ENCODE results near the gene ABI2. TPM values are rescaled to one million over a fixed set of nuclear protein-coding genes. Genes with fewer than 3 reads are reported as not detected.
"Not testable (repeated sequence)": the region's sequence is repeated elsewhere in the genome, so short reads cannot be mapped to it uniquely, and the experiment has no call there.

The ABI2 gene
- total RNA-seq, 4 donors from 2014 or later: 9.8 to 69.6 (median 17.8) TPM

- intact Hi-C loops (cut with DNase I; ENCODE audit: low total_unique reads): no loop called here
- Histone ChIP-seq H3K9me3 (no peaks in the 10 kb centered on the region), H3K27ac (no peak overlapping the region), H3K27me3 (no peaks in the 10 kb centered on the region), H3K4me1 (peaks cover 0 to 11% (median 2%) of the 10 kb centered on the region in 4 donors), H3K36me3 (no peaks in the 10 kb centered on the region), H3K4me3 (no peak overlapping the region)
- TF ChIP-seq EP300 (IDR thresholded peaks at IDR 0.05; ENCODE audit: low read depth) (no peak), CTCF (IDR thresholded peaks at IDR 0.05) (no peak), POLR2AphosphoS5 (IDR thresholded peaks at IDR 0.05) (no peak), POLR2A (IDR thresholded peaks at IDR 0.05) (no peak)
- no peak for DNase-seq
- 83 to 92% methylated on average over 4 to 6 of the region's 6 CpGs for WGBS, 2 donors (ENCODE audit: low coverage in 1 of 2)
- in situ Hi-C loops (cut with MboI; ENCODE audit: low pct_ligation_motif_present in 1 of 4, low pct_unique_long_range_greater_than_20kb in 1 of 4, low sequenced_read_pairs in 3 of 4): no loop called here
Observed at GRCh38 chr2:203340791-203341487, 12.7 kb downstream of the ABI2 start.

- H3K9me3 ChIP-seq: no peaks in the 10 kb centered on the region
- no peak for TF ChIP-seq POLR2AphosphoS5 (IDR thresholded peaks at IDR 0.05)
- TF ChIP-seq POLR2A (IDR thresholded peaks at IDR 0.05): no peak
- no peak for TF ChIP-seq EP300 (IDR thresholded peaks at IDR 0.05; ENCODE audit: low read depth)
- TF ChIP-seq CTCF (IDR thresholded peaks at IDR 0.05): no peak
- in situ Hi-C loops (cut with MboI; ENCODE audit: low pct_ligation_motif_present in 1 of 4, low pct_unique_long_range_greater_than_20kb in 1 of 4, low sequenced_read_pairs in 3 of 4): no loop called here
- no peak overlapping the region for H3K27ac ChIP-seq
- WGBS, 2 donors (ENCODE audit: low coverage in 1 of 2): 57 to 68% methylated on average over 2 of the region's 2 CpGs
- no peak overlapping the region for H3K4me3 ChIP-seq
- peaks cover 0 to 11% (median 2%) of the 10 kb centered on the region in 4 donors for H3K4me1 ChIP-seq
- no peak for DNase-seq
- no peaks in the 10 kb centered on the region for H3K27me3 ChIP-seq
- intact Hi-C loops (cut with DNase I; ENCODE audit: low total_unique reads): loop anchor here (2.0 kb wide), 1 partner anchor 37 kb away; no protein-coding TSS in a partner anchor
- H3K36me3 ChIP-seq: no peaks in the 10 kb centered on the region
Observed at GRCh38 chr2:203341741-203342310, 13.6 kb downstream of the ABI2 start.

- H3K9me3 ChIP-seq; DNase-seq; H3K27ac ChIP-seq; in situ Hi-C loops (cut with MboI; ENCODE audit: low pct_ligation_motif_present in 1 of 4, low pct_unique_long_range_greater_than_20kb in 1 of 4, low sequenced_read_pairs in 3 of 4); H3K36me3 ChIP-seq; H3K4me3 ChIP-seq; H3K27me3 ChIP-seq: not testable (repeated sequence)
- WGBS, 2 donors (ENCODE audit: low coverage in 1 of 2): 94% methylated on average over 2 to 4 of the region's 4 CpGs
- intact Hi-C loops (cut with DNase I; ENCODE audit: low total_unique reads): loop anchor here (2.0 kb wide), 1 partner anchor 36 kb away; no protein-coding TSS in a partner anchor
- peaks cover 0 to 11% (median 4%) of the 10 kb centered on the region in 4 donors for H3K4me1 ChIP-seq
Observed at GRCh38 chr2:203342374-203342773, 14.2 kb downstream of the ABI2 start.

GRCh38 chr2:203344667-203345066 is 16.5 kb downstream of the ABI2 start:
- Histone ChIP-seq H3K9me3 (no peaks in the 10 kb centered on the region), H3K4me1 (peaks cover 0 to 11% (median 6%) of the 10 kb centered on the region in 4 donors), H3K27me3 (no peaks in the 10 kb centered on the region), H3K4me3 (no peak overlapping the region), H3K27ac (no peak overlapping the region), H3K36me3 (no peaks in the 10 kb centered on the region)
- in situ Hi-C loops (cut with MboI; ENCODE audit: low pct_ligation_motif_present in 1 of 4, low pct_unique_long_range_greater_than_20kb in 1 of 4, low sequenced_read_pairs in 3 of 4) (no loop called here), intact Hi-C loops (cut with DNase I; ENCODE audit: low total_unique reads) (no loop called here)
- 93 to 97% methylated on average over 5 to 12 of the region's 12 CpGs for WGBS, 2 donors (ENCODE audit: low coverage in 1 of 2)
- TF ChIP-seq EP300 (IDR thresholded peaks at IDR 0.05; ENCODE audit: low read depth) (no peak), CTCF (IDR thresholded peaks at IDR 0.05) (no peak), POLR2AphosphoS5 (IDR thresholded peaks at IDR 0.05) (no peak), POLR2A (IDR thresholded peaks at IDR 0.05) (no peak)
- DNase-seq: no peak

Data from transverse colon (tissue), 4 donors.